PFSK-1 (cell line): ENCODE measurements around the gene ENOX2.

Experiments used
- FOXP2 ChIP-seq: optimal IDR thresholded peaks from 2 replicates; pipeline ENCODE3; 2011; ENCODE audit warnings: borderline replicate concordance, control low read depth, inconsistent platforms; ENCODE audit not compliant: insufficient read depth; ENCODE audit errors: extremely low read length, extremely low read depth
- POLR2AphosphoS5 ChIP-seq: IDR thresholded peaks from 2 replicates; pipeline ENCODE4 v1.6.1; 2012; ENCODE audit warnings: low read depth, mild to moderate bottlenecking, control low read depth, low read length, moderate library complexity
- REST ChIP-seq, 2 experiments: IDR thresholded peaks; 2 replicates each; pipeline versions ENCODE4 v1.6.1 to v1.8.0; 2011 to 2012; ENCODE audit warnings: low read depth in 2 of 2, low read length in 2 of 2, control low read depth in 1 of 2, inconsistent platforms in 1 of 2, mild to moderate bottlenecking in 1 of 2, moderate library complexity in 1 of 2; ENCODE audit not compliant: insufficient read depth in 1 of 2
- SIN3A ChIP-seq: IDR thresholded peaks from 2 replicates; pipeline ENCODE4 v1.6.1; 2012; ENCODE audit warnings: mild to moderate bottlenecking, low read length, moderate library complexity, borderline replicate concordance; ENCODE audit not compliant: insufficient read depth
- TAF1 ChIP-seq: IDR thresholded peaks from 2 replicates; pipeline ENCODE4 v1.6.1; 2012; ENCODE audit warnings: low read length, control low read depth, borderline replicate concordance; ENCODE audit not compliant: insufficient read depth

- TF ChIP-seq REST (IDR thresholded peaks at IDR 0.05; ENCODE audit: insufficient read depth in 1 of 2, low read depth in 2 of 2, low read length in 2 of 2) (no peak), POLR2AphosphoS5 (no peak), SIN3A (no peak), FOXP2 (no peak), TAF1 (no peak)
Measured at GRCh38 chrX:130746077-130746476, 156.9 kb downstream of the ENOX2 start.
